HG03064 (cell line): ENCODE measurements around the gene MPRIP.
"Not testable (repeated sequence)": the region's sequence is repeated elsewhere in the genome, so short reads cannot be mapped to it uniquely, and the experiment has no call there.

Source experiments
- ATAC-seq: cut with Tn5 transposase; IDR thresholded peaks from one replicate; pipeline ENCODE4 v1.9.1; 2021; ENCODE audit warnings: low read depth; ENCODE audit not compliant: unreplicated experiment

The MPRIP gene

GRCh38 chr17:17157041-17157440, 114.8 kb downstream of the MPRIP start:
- no peak for ATAC-seq

- not testable (repeated sequence) for ATAC-seq
Measured at GRCh38 chr17:17158506-17158905, 116.2 kb downstream of the MPRIP start.

- no peak for ATAC-seq
Measured at GRCh38 chr17:17159571-17159970, 117.3 kb downstream of the MPRIP start.

- ATAC-seq: no peak
Measured at GRCh38 chr17:17161121-17161520, 118.9 kb downstream of the MPRIP start.

GRCh38 chr17:17161759-17162158, 119.5 kb downstream of the MPRIP start:
- ATAC-seq: no peak

GRCh38 chr17:17164156-17164555, 121.9 kb downstream of the MPRIP start:
- no peak for ATAC-seq

- ATAC-seq: no peak
Measured at GRCh38 chr17:17164676-17165075, 122.4 kb downstream of the MPRIP start.

GRCh38 chr17:17165666-17166308, 123.5 kb downstream of the MPRIP start:
- no peak for ATAC-seq

GRCh38 chr17:17166446-17166845, 124.2 kb downstream of the MPRIP start:
- no peak for ATAC-seq

- ATAC-seq: no peak
Measured at GRCh38 chr17:17167356-17167755, 125.1 kb downstream of the MPRIP start.

GRCh38 chr17:17167986-17168385, 125.7 kb downstream of the MPRIP start:
- ATAC-seq: no peak

- ATAC-seq: no peak
Measured at GRCh38 chr17:17168401-17168800, 126.1 kb downstream of the MPRIP start.

GRCh38 chr17:17169396-17169795, 127.1 kb downstream of the MPRIP start:
- no peak for ATAC-seq

GRCh38 chr17:17170346-17170985, 128.2 kb downstream of the MPRIP start:
- ATAC-seq: no peak

- no peak for ATAC-seq
Measured at GRCh38 chr17:17171186-17171585, 128.9 kb downstream of the MPRIP start.

GRCh38 chr17:17172001-17172939, 130.0 kb downstream of the MPRIP start:
- no peak for ATAC-seq

GRCh38 chr17:17172990-17173389, 130.7 kb downstream of the MPRIP start:
- no peak for ATAC-seq

- no peak for ATAC-seq
Measured at GRCh38 chr17:17173921-17174320, 131.7 kb downstream of the MPRIP start.

- no peak for ATAC-seq
Measured at GRCh38 chr17:17175340-17175739, 133.1 kb downstream of the MPRIP start.

- no peak for ATAC-seq
Measured at GRCh38 chr17:17175917-17176316, 133.7 kb downstream of the MPRIP start.

- no peak for ATAC-seq
Measured at GRCh38 chr17:17176341-17176740, 134.1 kb downstream of the MPRIP start.
